ENCODE data around the gene IER3IP1.
"Not testable (repeated sequence)": the region's sequence is repeated elsewhere in the genome, so short reads cannot be mapped to it uniquely, and the experiment has no call there.

Gene IER3IP1

DNA sequence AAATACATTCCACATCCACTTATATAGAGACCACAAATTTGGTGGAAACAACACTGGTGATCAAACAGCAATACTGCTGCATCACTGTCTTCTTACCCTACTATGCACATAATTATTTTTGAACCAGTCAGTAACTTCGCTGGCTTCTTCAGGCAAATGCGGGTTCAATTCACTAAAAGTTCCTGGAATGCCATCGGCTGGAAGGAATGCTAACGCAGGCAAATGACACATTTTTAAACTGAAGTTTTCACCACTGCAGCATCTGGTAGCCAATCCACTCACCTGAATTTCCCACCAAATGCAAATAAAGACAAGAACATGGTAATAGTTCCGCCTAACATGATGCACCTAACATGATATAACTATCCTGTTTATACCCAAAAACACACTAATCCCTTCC lies 15.9 kb downstream of the IER3IP1 start:
- peaks cover 16% of the 10 kb centered on the region for H3K79me1 ChIP-seq (replicated peaks; ENCODE audit: low read length, poor library complexity, severe bottlenecking)
- H3K9ac ChIP-seq (ENCODE audit: low read length): no peak overlapping the region
- no peak overlapping the region for H3K18ac ChIP-seq (ENCODE audit: low read depth in 1 of 2, low read length in 2 of 2)
- H3K4me3 ChIP-seq (ENCODE audit: insufficient read depth in 1 of 2, low read depth in 1 of 2, low read length in 2 of 2): no peak overlapping the region
- no peaks in the 10 kb centered on the region for H3K27me3 ChIP-seq (ENCODE audit: control insufficient read depth in 1 of 2, insufficient read depth in 1 of 2, low read length in 2 of 2)
- no peak for DNase-seq
- H3K4me2 ChIP-seq (ENCODE audit: low read length, poor library complexity, severe bottlenecking): no peak overlapping the region
- H3K14ac ChIP-seq (ENCODE audit: low read length in 2 of 2): no peak overlapping the region
- H3K9me3 ChIP-seq (ENCODE audit: control insufficient read depth, low read length): no peaks in the 10 kb centered on the region
- WGBS: 94% methylated on average over 5 of the region's 5 CpGs
- peaks cover 4% of the 10 kb centered on the region for H3K4me1 ChIP-seq (ENCODE audit: control insufficient read depth, insufficient read depth, low read depth, low read length)
- no peak overlapping the region for H4K91ac ChIP-seq (ENCODE audit: low read length)
- H4K8ac ChIP-seq (ENCODE audit: low read length): no peak overlapping the region
- H3K23ac ChIP-seq (ENCODE audit: low read length in 2 of 2): no peak overlapping the region
- H2BK12ac ChIP-seq (ENCODE audit: low read length in 2 of 2): no peak overlapping the region
- H2AK5ac ChIP-seq (ENCODE audit: low read length, severe bottlenecking): no peak overlapping the region
- no peak overlapping the region for H2AFZ ChIP-seq (ENCODE audit: low read depth, low read length)
- H2BK15ac ChIP-seq (ENCODE audit: low read depth, poor library complexity, severe bottlenecking): no peak overlapping the region
- no peak overlapping the region for H3K27ac ChIP-seq (ENCODE audit: low read length, poor library complexity, severe bottlenecking)
- H2BK120ac ChIP-seq (ENCODE audit: low read depth, low read length): no peak overlapping the region
- peaks cover 0 to 14% of the 10 kb centered on the region in 2 experiments for H3K36me3 ChIP-seq (ENCODE audit: control insufficient read depth in 1 of 2, insufficient read depth in 2 of 2, low read depth in 1 of 2, low read length in 2 of 2)
- no peak overlapping the region for H3K4ac ChIP-seq (ENCODE audit: low read depth in 1 of 2, low read length in 2 of 2)
- no peak overlapping the region for H2BK5ac ChIP-seq (ENCODE audit: low read depth, low read length, poor library complexity, severe bottlenecking)

DNA sequence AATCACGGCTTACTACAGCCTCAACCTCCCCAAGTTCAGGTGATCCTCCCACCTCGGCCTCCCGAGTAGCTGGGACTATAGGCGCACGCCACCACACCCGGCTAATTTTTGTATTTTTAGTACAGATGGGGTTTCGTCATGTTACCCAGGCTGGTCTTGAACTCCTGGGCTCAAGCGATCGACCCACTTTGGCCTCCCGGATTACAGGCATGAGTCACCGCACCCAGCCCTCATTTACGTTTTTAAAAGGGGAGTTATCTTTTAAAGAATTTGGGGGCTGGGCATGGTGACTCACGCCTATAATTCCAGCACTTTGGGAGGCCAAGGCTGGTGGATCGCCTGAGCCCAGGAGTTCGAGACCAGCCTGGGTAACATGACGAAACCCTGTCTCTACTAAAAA lies 17.8 kb downstream of the IER3IP1 start:
- not testable (repeated sequence) for H2BK15ac ChIP-seq (ENCODE audit: low read depth, poor library complexity, severe bottlenecking); H3K14ac ChIP-seq (ENCODE audit: low read length in 2 of 2); H2BK120ac ChIP-seq (ENCODE audit: low read depth, low read length); H3K27me3 ChIP-seq (ENCODE audit: control insufficient read depth in 1 of 2, insufficient read depth in 1 of 2, low read length in 2 of 2); H3K9ac ChIP-seq (ENCODE audit: low read length); H4K91ac ChIP-seq (ENCODE audit: low read length); H3K4me2 ChIP-seq (ENCODE audit: low read length, poor library complexity, severe bottlenecking); H2AFZ ChIP-seq (ENCODE audit: low read depth, low read length); H3K4me1 ChIP-seq (ENCODE audit: control insufficient read depth, insufficient read depth, low read depth, low read length); H3K9me3 ChIP-seq (ENCODE audit: control insufficient read depth, low read length); H2AK5ac ChIP-seq (ENCODE audit: low read length, severe bottlenecking); H3K18ac ChIP-seq (ENCODE audit: low read depth in 1 of 2, low read length in 2 of 2); H3K23ac ChIP-seq (ENCODE audit: low read length in 2 of 2); H3K27ac ChIP-seq (ENCODE audit: low read length, poor library complexity, severe bottlenecking); H3K4ac ChIP-seq (ENCODE audit: low read depth in 1 of 2, low read length in 2 of 2); H2BK12ac ChIP-seq (ENCODE audit: low read length in 2 of 2); H3K4me3 ChIP-seq (ENCODE audit: insufficient read depth in 1 of 2, low read depth in 1 of 2, low read length in 2 of 2); H2BK5ac ChIP-seq (ENCODE audit: low read depth, low read length, poor library complexity, severe bottlenecking); H4K8ac ChIP-seq (ENCODE audit: low read length)
- 77% methylated on average over 16 of the region's 16 CpGs for WGBS
- peak; percentile 45 for DNase-seq
- Histone ChIP-seq H3K36me3 (ENCODE audit: control insufficient read depth in 1 of 2, insufficient read depth in 2 of 2, low read depth in 1 of 2, low read length in 2 of 2) (peaks cover 0 to 33% of the 10 kb centered on the region in 2 experiments), H3K79me1 (replicated peaks; ENCODE audit: low read length, poor library complexity, severe bottlenecking) (peaks cover 12% of the 10 kb centered on the region)

DNA sequence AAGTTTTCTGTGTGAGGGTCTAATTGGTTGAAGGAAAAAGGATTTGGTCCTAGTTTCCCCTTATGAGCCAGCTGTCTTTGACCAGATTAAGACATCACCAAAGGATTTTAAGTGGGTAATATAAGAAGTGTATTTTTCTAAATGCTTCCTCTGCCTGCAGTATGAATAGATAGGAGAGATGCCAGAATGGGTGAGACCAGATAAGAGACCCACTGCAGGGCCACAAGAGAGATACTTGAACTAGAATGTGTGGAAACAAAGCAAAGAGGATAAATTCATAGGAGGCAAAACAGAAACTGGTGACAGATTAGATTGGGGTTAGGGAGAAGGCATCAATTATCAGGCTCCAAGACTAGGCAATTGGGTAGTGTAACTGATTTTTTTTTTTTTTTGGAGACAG lies 24.7 kb downstream of the IER3IP1 start:
- Histone ChIP-seq H3K79me1 (replicated peaks; ENCODE audit: low read length, poor library complexity, severe bottlenecking) (peaks cover 9% of the 10 kb centered on the region), H3K14ac (ENCODE audit: low read length in 2 of 2) (no peak overlapping the region), H3K9me3 (ENCODE audit: control insufficient read depth, low read length) (no peaks in the 10 kb centered on the region), H3K36me3 (ENCODE audit: control insufficient read depth in 1 of 2, insufficient read depth in 2 of 2, low read depth in 1 of 2, low read length in 2 of 2) (peaks cover 0 to 35% of the 10 kb centered on the region in 2 experiments), H3K9ac (ENCODE audit: low read length) (peak overlapping the region; percentile 96), H2BK12ac (ENCODE audit: low read length in 2 of 2) (no peak overlapping the region), H3K18ac (ENCODE audit: low read depth in 1 of 2, low read length in 2 of 2) (no peak overlapping the region), H3K4me1 (ENCODE audit: control insufficient read depth, insufficient read depth, low read depth, low read length) (peaks cover 5% of the 10 kb centered on the region), H3K4me3 (ENCODE audit: insufficient read depth in 1 of 2, low read depth in 1 of 2, low read length in 2 of 2) (peak overlapping the region in 1 of 2 experiments; percentile 89), H3K23ac (ENCODE audit: low read length in 2 of 2) (no peak overlapping the region), H2BK5ac (ENCODE audit: low read depth, low read length, poor library complexity, severe bottlenecking) (no peak overlapping the region), H2BK120ac (ENCODE audit: low read depth, low read length) (no peak overlapping the region), H3K27me3 (ENCODE audit: control insufficient read depth in 1 of 2, insufficient read depth in 1 of 2, low read length in 2 of 2) (no peaks in the 10 kb centered on the region), H2AFZ (ENCODE audit: low read depth, low read length) (no peak overlapping the region), H3K4me2 (ENCODE audit: low read length, poor library complexity, severe bottlenecking) (no peak overlapping the region), H2BK15ac (ENCODE audit: low read depth, poor library complexity, severe bottlenecking) (no peak overlapping the region), H2AK5ac (ENCODE audit: low read length, severe bottlenecking) (no peak overlapping the region), H3K4ac (ENCODE audit: low read depth in 1 of 2, low read length in 2 of 2) (no peak overlapping the region), H4K91ac (ENCODE audit: low read length) (no peak overlapping the region), H3K27ac (ENCODE audit: low read length, poor library complexity, severe bottlenecking) (no peak overlapping the region), H4K8ac (ENCODE audit: low read length) (no peak overlapping the region)
- DNase-seq: no peak

DNA sequence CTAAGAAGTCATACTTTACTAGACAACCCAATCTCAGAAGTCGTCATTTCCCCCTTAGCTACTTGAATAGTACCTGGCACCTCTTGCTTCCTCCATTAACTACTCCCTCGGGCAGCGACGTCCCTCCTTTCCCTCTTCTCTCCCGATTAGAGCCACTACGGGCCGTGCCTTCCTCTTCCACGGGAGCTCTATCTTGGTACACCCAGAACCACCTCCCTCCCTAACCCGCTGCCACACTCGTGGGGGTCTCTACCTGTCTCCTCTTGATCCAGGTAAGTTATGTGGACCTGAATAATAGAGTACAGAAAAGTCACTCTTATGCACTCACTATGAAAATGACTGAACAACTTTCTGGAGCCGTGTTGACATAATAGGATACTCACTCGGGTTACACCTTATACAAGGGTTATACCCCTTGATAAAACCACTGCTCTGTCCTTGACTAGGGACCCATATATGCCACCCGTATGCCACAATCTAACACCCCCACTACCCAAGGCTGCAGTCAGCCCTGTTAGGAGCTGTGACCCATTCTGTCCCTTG lies 25.3 kb downstream of the IER3IP1 start:
- H2BK5ac ChIP-seq (ENCODE audit: low read depth, low read length, poor library complexity, severe bottlenecking): peak overlapping the region; percentile 46
- peak overlapping the region; percentile 82 for H3K27ac ChIP-seq (ENCODE audit: low read length, poor library complexity, severe bottlenecking)
- H2BK120ac ChIP-seq (ENCODE audit: low read depth, low read length): no peak overlapping the region
- peaks cover 5% of the 10 kb centered on the region for H3K4me1 ChIP-seq (ENCODE audit: control insufficient read depth, insufficient read depth, low read depth, low read length)
- no peak overlapping the region for H2BK12ac ChIP-seq (ENCODE audit: low read length in 2 of 2)
- peak overlapping the region; percentile 92 for H2BK15ac ChIP-seq (ENCODE audit: low read depth, poor library complexity, severe bottlenecking)
- peaks cover 0 to 34% of the 10 kb centered on the region in 2 experiments for H3K36me3 ChIP-seq (ENCODE audit: control insufficient read depth in 1 of 2, insufficient read depth in 2 of 2, low read depth in 1 of 2, low read length in 2 of 2)
- H3K9me3 ChIP-seq (ENCODE audit: control insufficient read depth, low read length): no peaks in the 10 kb centered on the region
- H2AK5ac ChIP-seq (ENCODE audit: low read length, severe bottlenecking): no peak overlapping the region
- H3K9ac ChIP-seq (ENCODE audit: low read length): peak overlapping the region; percentile 96
- peak overlapping the region in 1 of 2 experiments; percentile 5 for H3K14ac ChIP-seq (ENCODE audit: low read length in 2 of 2)
- H3K79me1 ChIP-seq (replicated peaks; ENCODE audit: low read length, poor library complexity, severe bottlenecking): peaks cover 9% of the 10 kb centered on the region
- H3K18ac ChIP-seq (ENCODE audit: low read depth in 1 of 2, low read length in 2 of 2): peak overlapping the region in 1 of 2 experiments; percentile 97
- no peak overlapping the region for H2AFZ ChIP-seq (ENCODE audit: low read depth, low read length)
- peak overlapping the region in 1 of 2 experiments; percentile 82 for H3K4ac ChIP-seq (ENCODE audit: low read depth in 1 of 2, low read length in 2 of 2)
- H4K8ac ChIP-seq (ENCODE audit: low read length): peak overlapping the region; percentile 96
- H3K4me3 ChIP-seq (ENCODE audit: insufficient read depth in 1 of 2, low read depth in 1 of 2, low read length in 2 of 2): peak overlapping the region; percentile 64 to 89
- peak overlapping the region; percentile 92 for H3K4me2 ChIP-seq (ENCODE audit: low read length, poor library complexity, severe bottlenecking)
- DNase-seq: no peak
- no peak overlapping the region for H3K23ac ChIP-seq (ENCODE audit: low read length in 2 of 2)
- no peaks in the 10 kb centered on the region for H3K27me3 ChIP-seq (ENCODE audit: control insufficient read depth in 1 of 2, insufficient read depth in 1 of 2, low read length in 2 of 2)
- WGBS: 22% methylated on average over 11 of the region's 13 CpGs
- H4K91ac ChIP-seq (ENCODE audit: low read length): peak overlapping the region; percentile 97

Measured in mesenchymal stem cell (in vitro differentiated cells and primary cell).